WTC11 (cell line): ENCODE measurements around the gene MAPK11.

Experiments used
- CTCF ChIP-seq: fragments of 200-600 bp; IDR thresholded peaks from 2 replicates; pipeline ENCODE4 v1.8.0; 2022; ENCODE audit warnings: antibody characterized with exemption
- USF2 ChIP-seq: sonication (generic); formaldehyde crosslinking; IDR thresholded peaks from 2 replicates; pipeline ENCODE4 v1.8.1; 2023; ENCODE audit warnings: mild to moderate bottlenecking, missing genetic modification reagents, moderate library complexity

- no peak for TF ChIP-seq CTCF
- TF ChIP-seq USF2: no peak
These were observed 609 bp downstream of the MAPK11 start for GRCh38 chr22:50269573-50269969.
